OCI-M2 (cell line): ENCODE measurements around the gene PRKCSH.
"Not testable (repeated sequence)": the region's sequence is repeated elsewhere in the genome, so short reads cannot be mapped to it uniquely, and the experiment has no call there.

Experiments
- DNase-seq: peaks from one replicate; lab custom pipeline; 2025; ENCODE audit not compliant: unreplicated experiment; lab: John Stamatoyannopoulos, UW

Gene PRKCSH

DNA sequence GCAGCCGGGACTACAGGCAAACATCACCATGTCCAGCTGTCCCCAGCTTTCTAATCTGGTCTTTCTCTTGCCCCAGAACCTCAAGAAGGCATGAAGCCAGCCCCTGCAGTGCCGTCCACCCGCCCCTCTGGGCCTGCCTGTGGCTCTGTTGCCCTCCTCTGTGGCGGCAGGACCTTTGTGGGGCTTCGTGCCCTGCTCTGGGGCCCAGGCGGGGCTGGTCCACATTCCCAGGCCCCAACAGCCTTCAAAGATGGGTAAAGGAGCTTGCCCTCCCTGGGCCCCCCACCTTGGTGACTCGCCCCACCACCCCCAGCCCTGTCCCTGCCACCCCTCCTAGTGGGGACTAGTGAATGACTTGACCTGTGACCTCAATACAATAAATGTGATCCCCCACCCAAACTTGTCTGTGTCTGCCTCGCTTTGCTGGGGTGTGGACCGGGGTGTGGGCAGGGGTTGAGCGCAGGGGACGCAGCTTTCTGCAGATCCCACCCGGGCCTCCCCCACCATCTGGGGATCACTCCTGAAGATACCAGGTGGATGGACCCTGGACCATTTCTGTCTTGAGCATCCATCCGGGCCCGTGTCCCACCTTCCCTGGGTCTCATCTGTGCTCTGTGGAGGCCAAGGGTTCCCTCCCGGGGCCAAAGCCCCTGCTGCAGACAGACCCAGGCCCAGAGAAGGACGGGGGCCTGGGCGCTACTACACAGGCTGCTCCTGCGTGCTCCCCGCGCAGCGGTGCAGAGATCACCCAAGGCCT lies 15.3 kb downstream of the PRKCSH start:
- no peak for DNase-seq

DNA sequence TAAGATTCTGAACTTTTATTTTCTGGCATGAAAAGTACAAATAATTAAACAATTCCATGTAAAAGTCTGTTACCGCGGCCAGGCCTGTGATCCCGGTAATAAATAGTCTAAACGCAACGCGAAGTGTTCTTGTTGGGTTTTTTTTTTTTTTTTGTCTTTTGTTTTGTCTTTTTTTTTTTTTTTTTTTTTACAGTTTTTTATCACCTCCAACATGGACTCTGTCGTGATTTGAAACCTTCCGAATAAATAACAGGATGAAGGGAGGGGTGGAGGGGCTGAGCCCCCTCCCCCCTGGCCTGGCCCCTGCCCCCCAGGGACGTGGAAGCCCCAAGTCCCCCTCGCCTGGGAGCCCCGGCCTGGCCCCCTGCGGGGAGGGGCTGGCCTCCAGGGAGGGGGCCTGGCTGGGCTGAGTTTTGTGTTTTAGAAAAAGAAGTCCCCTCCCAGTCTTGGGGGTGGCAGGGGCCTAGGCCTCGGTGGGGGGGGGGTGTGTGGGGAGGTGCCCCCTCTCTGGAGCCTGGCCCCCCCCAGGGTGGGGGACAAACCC lies 16.0 kb downstream of the PRKCSH start:
- no peak for DNase-seq

DNA sequence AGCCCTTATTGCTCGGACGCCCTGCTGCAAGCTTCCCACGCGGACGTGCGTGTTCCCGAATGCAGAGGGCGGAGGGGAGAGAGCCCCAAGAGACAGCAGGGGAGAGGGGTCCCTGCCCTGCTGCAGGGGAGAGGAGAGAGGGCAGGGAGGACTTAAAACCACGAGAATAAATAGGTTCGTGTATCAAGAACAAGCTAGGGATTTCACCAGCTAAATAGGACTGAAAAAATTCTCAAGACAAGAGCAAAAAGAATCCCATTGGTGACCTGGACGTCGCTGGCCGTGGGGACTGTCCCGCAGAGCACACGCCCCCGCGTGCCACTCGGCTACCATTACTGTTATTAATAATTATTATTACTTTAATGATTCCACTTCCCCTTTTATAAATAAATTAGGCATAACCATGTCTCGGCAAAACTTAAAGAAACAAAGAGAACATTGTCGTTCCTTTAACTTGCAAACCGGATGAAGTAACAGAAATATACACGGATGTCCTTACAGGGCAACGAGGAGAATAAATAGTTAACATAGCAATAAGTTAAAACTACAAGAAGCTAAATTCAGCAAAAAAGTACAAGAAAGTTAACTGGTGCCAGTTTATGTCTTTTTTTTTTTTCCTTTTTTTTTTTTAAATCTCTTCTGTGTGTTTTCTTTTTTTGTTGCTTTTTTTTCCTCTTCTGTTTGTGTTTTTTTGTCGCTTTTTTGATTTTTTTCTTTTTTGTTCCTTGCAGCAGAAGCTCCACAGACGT lies 16.6 kb downstream of the PRKCSH start:
- DNase-seq, result no peak

DNA sequence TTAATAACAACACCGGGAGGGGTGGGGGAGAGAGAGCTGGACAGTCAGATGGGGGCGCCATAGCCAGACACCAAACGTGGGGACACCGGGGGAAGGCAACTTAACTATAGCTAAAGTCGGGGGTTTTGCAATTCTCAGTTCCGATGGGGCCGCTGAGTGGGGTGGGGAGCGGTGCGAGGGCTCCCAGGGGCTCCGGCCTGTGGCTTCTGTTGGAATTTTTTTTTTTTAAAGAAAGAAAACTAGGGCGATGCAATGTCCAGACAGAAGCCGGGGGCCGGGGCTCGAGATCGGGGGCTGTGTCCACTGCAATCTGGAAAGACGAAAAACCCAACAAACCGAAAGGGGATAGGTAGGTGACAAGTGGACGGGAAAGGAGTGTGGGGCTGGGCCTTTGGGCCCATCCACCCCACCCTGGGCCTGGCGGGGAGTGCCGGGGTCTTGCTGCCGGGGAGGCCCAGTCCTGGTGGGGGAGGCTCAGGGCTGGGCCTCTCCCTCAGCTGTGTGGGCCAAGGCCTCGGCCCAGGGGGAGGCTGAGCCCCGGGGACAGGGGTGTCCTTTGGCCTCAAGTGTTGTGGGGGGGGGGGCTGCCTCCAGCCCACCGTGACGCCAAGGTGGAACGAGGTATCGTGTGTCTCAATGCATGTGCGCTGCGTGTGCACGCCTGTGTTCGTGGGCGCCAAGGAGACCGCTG lies 17.3 kb downstream of the PRKCSH start:
- DNase-seq, result no peak

DNA sequence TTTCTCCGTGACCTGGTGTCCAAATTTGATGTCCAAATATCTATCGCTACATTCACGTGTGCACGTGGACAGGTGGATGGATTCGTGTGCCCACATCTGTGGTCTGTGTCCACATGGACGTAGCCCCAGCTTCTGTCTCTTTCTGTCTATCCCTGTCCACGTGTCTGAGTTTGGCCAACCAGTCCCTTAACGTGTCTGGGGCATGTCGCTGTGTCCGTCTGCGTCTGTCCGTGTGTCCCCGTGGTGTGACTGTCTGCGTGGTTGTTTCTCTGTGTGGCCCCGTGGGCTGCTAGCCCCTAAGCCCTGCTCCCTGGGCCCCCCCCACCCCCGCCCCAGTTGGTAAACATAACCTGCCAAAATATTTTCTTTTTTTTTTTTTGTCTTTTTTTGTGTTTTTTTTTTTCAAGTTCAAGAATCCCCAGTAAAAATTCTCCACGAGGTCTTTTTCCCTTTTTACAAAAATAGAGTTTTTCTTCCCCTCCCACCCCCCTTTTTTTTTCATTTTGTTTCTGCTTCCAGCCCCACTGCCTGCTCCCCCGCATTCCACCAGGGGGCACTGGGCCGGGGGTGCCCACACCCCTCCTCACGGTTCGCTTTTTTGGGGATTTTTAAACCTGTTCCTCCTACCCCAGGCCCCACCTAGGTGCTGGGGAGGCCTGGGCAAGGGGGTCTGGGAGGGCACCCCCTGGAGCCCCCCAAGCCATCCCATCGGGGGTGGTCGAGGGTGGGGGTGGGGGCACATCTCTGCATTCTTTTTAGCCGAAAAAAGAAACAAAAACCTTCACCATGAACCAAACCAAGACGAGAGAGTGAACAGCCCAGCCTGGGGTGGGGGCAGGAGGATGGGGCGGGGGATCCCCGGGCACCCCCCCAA lies 18.3 kb downstream of the PRKCSH start:
- DNase-seq, result no peak

DNA sequence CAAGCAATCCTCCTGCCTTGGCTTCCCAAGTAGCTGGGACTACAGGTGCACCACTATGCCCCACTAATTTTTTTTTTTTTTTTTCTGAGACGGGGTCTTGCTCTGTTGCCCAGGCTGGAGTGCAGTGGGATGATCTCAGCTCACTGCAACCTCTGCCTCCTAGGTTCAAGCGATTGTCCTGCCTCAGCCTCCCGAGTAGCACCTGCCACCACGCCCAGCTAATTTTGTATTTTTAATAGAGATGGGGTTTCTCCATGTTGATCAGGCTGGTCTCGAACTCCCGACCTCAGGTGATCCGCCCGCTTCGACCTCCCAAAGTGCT lies 19.8 kb downstream of the PRKCSH start:
- not testable (repeated sequence) for DNase-seq

DNA sequence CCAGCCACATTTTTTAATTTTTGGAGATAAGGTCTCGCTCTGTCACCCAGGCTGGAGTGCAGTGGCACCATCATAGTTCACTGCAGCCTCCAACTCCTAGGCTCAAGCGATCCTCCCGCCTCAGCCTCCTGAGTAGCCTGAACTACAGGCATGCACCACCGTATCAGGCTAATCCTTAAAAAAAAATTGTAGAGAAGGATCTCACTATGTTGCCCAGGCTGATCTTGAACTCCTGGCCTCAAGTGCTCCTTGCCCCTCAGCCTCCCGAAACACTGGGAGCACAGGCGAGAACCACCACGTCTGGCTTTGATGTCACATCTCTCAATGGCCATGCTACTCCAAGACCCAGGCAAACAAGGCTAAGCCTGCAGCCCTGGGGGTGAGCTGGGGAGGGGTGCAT lies 21.2 kb downstream of the PRKCSH start:
- no peak for DNase-seq

DNA sequence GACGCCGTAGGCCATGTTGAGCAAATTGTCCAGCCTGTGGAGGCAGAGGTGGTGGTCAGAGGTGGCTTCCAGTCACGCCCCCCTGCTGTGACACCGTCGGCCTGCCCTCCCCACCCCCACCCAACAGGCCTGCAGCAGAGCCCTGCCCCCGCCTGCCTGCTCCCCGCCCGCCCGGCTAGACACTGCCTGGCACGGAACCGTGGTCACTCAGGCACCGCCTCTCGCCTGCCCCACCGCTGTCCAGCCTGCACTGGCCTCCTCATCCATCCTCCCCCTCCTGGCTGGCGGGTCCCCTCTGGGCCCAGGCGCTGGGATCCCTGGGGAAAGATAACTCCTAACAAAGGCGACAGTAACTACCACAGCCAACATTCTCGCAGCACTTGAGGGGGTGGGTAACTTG lies 21.7 kb downstream of the PRKCSH start:
- no peak for DNase-seq

DNA sequence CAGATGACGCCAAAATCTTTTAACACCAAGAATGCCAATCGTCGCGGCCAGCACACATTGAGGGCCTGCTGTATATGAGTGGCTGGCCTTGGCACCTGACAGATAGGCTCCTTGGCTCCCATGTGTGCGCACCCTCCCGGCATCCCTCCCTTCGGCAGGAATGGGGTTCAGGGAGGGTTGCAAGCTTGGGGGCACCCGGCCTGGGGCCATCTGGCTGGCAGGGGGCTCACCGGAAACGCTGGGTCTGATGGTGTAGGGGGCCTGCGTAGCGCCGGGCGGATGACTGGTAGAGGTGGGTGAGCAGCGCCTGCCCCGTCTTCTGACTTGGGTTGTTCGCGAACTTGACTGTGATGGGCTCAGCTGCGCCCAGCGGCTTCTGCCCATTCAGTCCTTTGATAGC lies 22.4 kb downstream of the PRKCSH start:
- DNase-seq, result no peak

DNA sequence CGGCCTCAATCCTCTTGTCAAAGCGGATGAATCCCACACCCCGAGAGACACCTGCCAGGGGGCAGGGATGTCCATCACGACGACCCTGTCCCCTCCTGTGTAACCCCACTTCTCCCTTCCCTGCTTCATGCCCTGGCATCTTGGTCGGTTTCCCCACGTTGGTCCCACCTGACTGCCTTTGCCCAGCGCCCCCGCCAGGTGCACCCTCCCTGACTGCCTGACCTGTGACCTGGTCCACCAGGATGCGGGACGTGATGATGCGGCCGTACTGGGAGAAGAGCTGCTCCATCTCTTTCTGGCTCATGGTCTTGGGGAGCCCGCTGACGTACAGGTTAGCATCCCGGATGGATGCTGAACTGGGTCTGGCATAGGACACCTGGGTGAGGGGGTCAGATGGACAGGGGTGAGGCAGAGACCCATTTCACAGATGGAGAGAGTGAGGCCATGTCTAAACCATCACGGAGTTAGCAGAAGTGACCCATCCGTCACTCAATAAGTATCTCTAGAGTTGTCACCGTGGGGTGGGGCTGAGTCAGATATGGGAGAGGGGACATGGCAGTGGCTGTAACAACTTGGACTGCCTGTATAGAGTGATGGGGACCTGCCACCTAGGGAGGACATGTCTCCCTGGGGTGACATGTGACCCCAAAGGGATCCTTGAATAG lies 22.9 kb downstream of the PRKCSH start:
- DNase-seq, result no peak

DNA sequence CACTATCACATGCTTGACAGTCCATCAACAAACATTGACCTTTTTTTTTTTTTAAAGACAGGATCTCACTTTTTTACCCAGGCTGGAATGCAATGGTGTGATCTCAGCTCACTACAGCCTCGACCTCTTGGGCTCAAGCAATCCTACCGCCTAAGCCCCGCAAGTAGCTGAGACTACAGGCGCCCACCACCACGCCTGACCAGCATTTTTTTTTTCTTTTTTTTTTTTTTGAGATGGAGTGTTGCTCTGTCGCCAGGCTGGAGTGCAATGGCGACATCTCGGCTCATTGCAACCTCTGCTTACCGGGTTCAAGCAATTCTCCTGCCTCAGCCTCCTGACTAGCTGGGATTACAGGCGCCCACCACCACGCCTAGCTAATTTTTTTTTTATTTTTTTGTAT lies 23.5 kb downstream of the PRKCSH start:
- DNase-seq, result not testable (repeated sequence)

DNA sequence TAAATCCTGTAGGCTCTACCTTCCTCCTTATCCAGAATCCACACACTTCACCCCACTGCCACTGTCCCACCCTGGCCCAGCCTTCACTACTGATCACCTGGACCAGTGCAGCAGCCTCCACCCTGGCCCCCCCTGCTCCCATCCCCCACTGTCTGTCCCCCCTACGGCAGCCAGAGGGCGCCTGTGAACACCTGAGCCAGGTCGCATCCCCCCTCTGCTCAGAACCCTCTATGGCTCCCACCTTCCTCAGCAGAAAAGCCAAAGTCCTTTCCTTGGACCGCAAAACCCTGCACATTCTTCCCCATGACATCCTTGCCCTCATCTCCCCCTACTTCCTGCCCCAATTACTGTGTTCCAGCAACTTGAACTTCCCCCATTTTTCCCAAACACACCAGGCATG lies 24.8 kb downstream of the PRKCSH start:
- no peak for DNase-seq

DNA sequence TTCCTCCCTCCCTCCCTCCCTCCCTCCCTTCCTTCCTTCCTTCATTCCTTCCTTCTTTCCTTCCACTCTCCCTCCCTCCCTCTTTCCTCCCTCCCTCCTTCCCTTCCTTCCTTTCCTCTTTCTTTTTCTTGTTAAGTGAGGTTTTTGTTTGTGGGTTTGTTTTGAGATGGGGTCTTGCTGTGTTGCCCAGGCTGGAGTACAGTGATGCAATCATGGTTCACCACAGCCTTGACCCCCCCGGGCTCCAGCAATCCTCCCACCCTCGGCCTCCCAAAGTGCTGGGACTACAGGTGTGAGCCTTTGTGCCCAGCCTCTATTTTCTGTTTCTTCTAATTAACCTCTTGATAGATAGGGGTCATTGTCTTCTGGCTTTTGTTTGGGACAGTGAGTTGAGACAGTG lies 26.0 kb downstream of the PRKCSH start:
- DNase-seq, result no peak

DNA sequence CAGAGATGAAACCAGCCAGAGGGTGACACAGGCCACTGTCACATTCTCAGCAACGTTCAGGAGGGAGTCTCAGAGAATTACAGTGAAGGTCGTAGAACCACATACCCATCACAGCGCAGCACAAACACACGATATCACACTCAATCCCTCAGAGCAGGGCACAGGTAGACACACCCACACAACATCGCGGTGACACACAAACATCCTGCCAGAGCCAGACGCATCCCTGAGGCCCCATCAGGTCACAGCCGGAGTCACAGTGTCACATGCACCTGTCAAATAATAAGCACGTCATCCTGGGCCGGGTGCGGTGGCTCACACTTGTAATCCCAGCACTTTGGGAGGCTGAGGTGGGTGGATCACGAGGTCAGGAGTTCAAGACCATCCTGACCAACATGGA lies 28.0 kb downstream of the PRKCSH start:
- DNase-seq, result no peak

DNA sequence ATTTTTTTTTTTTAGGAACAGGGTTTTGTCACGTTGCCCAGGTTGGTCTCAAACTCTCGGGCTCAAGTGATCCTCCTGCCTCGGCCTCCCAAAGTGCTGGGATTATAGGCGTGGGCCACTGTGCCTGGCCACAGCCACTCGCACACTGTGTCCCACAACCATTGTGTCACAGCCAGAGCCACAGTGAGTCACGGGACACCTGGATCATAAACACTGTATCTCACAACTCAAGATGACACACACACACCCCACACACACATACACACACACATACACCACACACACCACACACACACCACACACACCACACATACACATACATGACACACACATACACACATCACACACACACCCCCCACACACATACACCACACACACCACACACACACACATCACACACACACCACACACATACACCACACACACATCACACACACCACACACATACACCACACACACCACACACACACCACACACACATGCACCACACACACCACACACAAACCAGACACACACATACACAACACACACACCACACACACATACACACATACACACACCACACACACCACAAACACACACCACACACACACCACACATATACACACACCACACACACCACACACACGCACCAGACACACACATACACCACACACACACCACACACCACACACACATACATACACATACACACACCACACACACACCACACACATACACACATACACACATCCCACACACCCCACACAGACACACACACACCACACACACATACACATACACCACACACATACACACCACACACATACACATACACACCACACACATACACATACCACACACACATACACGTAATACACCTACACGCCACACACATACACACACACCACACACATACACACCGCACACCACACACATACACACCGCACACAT lies 29.2 kb downstream of the PRKCSH start:
- DNase-seq, result no peak

DNA sequence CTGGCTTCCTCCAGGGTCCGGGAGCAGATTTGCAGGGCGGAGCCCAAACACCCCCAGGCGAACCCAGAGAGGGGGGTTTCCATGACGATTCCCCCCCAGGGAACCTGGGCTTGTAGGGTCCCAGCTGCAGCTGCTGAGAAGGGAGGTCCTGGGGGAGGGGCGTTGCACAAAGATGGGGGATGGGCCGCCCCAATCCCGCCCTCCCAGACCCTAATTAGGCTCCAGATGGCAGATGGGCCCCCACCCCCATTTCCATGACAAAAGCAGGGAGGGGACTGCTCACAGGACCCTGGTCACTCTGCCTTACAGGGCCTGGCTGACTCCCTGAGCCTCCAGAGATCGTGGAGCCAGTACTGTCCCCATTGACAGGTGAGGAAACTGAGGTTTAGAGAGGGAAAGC lies 30.2 kb downstream of the PRKCSH start:
- DNase-seq, result no peak

DNA sequence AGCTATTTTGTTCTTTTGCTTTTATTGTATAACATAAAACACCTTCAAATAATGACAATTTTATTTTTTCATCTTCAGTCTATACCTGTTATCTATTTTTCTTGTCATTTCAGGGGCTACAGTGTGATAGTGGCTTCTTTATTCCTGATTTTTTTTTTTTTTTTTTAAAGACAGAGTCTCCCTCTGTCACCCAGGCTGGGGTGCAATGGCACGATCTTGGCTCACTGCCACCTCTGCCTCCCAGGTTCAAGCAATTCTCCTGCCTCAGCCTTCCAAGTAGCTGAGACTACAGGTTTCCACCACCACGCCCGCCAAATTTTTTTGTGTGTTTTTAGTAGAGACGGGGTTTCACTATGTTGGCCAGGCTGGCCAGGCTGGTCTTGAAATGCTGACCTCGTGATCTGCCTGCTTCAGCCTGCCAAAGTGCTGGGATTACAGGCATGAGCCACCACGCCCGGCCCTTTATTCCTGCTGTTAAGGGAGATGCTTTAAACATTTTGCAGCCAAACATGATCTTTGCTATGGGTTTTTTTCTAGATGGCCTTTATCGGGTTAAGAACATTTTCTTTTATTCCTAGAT lies 32.9 kb downstream of the PRKCSH start:
- DNase-seq, result not testable (repeated sequence)

DNA sequence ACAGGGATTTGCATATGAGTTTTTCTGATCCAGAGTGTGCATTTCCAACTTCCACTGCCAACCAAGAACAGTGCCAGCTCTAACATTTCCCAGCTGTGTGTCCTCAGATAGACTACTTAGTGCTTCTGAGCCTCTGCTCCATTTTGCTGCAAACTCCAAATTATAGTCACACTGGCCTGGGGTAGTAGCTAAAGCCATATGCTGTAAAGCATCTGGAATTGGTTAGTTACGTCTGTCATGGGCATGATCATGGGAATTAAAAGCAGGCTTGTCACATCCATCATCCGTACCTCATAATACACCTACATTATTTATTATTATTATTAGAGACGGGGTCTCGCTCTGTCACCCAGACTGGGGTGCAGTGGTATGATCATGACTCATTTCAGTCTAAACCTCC lies 38.3 kb downstream of the PRKCSH start:
- DNase-seq, result no peak

DNA sequence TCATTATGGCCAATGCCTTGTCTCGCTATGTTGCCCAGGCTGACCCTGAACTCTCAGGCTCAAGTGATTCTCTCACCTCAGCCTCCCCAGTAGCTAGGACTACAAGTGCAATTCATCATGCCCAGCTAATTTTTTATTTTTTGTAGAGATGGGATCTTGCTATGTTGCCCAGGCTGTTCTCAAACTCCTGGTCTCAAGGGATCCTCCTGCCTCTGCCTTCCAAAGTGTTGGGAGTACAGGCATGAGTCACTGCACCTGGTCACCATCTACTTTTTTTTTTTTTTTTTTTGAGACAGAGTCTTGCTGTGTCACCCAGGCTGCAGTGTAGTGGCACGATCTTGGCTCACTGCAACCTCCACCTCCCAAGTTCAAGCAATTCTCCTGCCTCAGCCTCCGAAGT lies 39.9 kb downstream of the PRKCSH start:
- not testable (repeated sequence) for DNase-seq
